ENCODE results near the gene REPS2. TPM values are rescaled to one million over a fixed set of nuclear protein-coding genes. Genes with fewer than 3 reads are reported as not detected.

REPS2 gene
- total RNA-seq, 4 donors from 2014 or later = 10.8 to 37.0 (median 17.5) TPM

- Histone ChIP-seq H3K4me1 (peaks cover 0 to 8% (median 0%) of the 10 kb centered on the region in 4 donors), H3K27ac (no peak overlapping the region), H3K4me3 (no peak overlapping the region), H3K27me3 (no peaks in the 10 kb centered on the region), H3K36me3 (no peaks in the 10 kb centered on the region), H3K9me3 (no peaks in the 10 kb centered on the region)
- 83 to 89% methylated on average over 2 to 3 of the region's 3 CpGs for WGBS, 2 donors (ENCODE audit: low coverage in 1 of 2)
- intact Hi-C loops (cut with DNase I; ENCODE audit: low total_unique reads) (no loop called here), in situ Hi-C loops (cut with MboI; ENCODE audit: low pct_ligation_motif_present in 1 of 4, low pct_unique_long_range_greater_than_20kb in 1 of 4, low sequenced_read_pairs in 3 of 4) (loop anchor here in 3 of 4 donors (25.0 kb wide), 2 partner anchors 123 to 148 kb away; no protein-coding TSS in a partner anchor)
- TF ChIP-seq EP300 (IDR thresholded peaks at IDR 0.05; ENCODE audit: low read depth) = no peak
- no peak for TF ChIP-seq POLR2AphosphoS5 (IDR thresholded peaks at IDR 0.05)
- DNase-seq = no peak
Observed at GRCh38 chrX:17035111-17035510, 88.7 kb downstream of the REPS2 start.

GRCh38 chrX:17036171-17036961 lies 89.9 kb downstream of the REPS2 start:
- Histone ChIP-seq H3K27me3 (no peaks in the 10 kb centered on the region), H3K27ac (no peak overlapping the region), H3K4me3 (no peak overlapping the region), H3K9me3 (no peaks in the 10 kb centered on the region), H3K36me3 (no peaks in the 10 kb centered on the region), H3K4me1 (no peaks in the 10 kb centered on the region)
- in situ Hi-C loops (cut with MboI; ENCODE audit: low pct_ligation_motif_present in 1 of 4, low pct_unique_long_range_greater_than_20kb in 1 of 4, low sequenced_read_pairs in 3 of 4) = loop anchor here in 3 of 4 donors (25.0 kb wide), 2 partner anchors 124 to 149 kb away; no protein-coding TSS in a partner anchor
- no peak for DNase-seq
- WGBS, 2 donors (ENCODE audit: low coverage in 1 of 2) = 49 to 53% methylated on average over 3 to 4 of the region's 4 CpGs
- no peak for TF ChIP-seq POLR2A (IDR thresholded peaks at IDR 0.05)
- no peak for TF ChIP-seq POLR2AphosphoS5 (IDR thresholded peaks at IDR 0.05)
- no peak for TF ChIP-seq EP300 (IDR thresholded peaks at IDR 0.05; ENCODE audit: low read depth)
- no peak for TF ChIP-seq CTCF (IDR thresholded peaks at IDR 0.05)
- intact Hi-C loops (cut with DNase I; ENCODE audit: low total_unique reads) = no loop called here

GRCh38 chrX:17038277-17038676 lies 91.8 kb downstream of the REPS2 start:
- no peak for DNase-seq
- no peaks in the 10 kb centered on the region for H3K27me3 ChIP-seq
- intact Hi-C loops (cut with DNase I; ENCODE audit: low total_unique reads) (no loop called here), in situ Hi-C loops (cut with MboI; ENCODE audit: low pct_ligation_motif_present in 1 of 4, low pct_unique_long_range_greater_than_20kb in 1 of 4, low sequenced_read_pairs in 3 of 4) (loop anchor here in 3 of 4 donors (25.0 kb wide), 2 partner anchors 126 to 151 kb away; no protein-coding TSS in a partner anchor)
- H3K4me3 ChIP-seq = no peak overlapping the region
- TF ChIP-seq POLR2A (IDR thresholded peaks at IDR 0.05) = no peak
- TF ChIP-seq EP300 (IDR thresholded peaks at IDR 0.05; ENCODE audit: low read depth) = no peak
- no peak for TF ChIP-seq POLR2AphosphoS5 (IDR thresholded peaks at IDR 0.05)
- TF ChIP-seq CTCF (IDR thresholded peaks at IDR 0.05) = no peak
- H3K36me3 ChIP-seq = no peaks in the 10 kb centered on the region
- H3K4me1 ChIP-seq = no peaks in the 10 kb centered on the region
- 69% methylated on average over 3 of the region's 3 CpGs; no CpG with 5 or more reads in 1 of the 2 donors for WGBS, 2 donors (ENCODE audit: low coverage in 1 of 2)
- no peaks in the 10 kb centered on the region for H3K9me3 ChIP-seq
- H3K27ac ChIP-seq = peak overlapping the region; percentile 16 to 69 (median 40)

GRCh38 chrX:17038681-17039161 lies 92.3 kb downstream of the REPS2 start:
- H3K27ac ChIP-seq = peak overlapping the region; percentile 16 to 69 (median 40)
- in situ Hi-C loops (cut with MboI; ENCODE audit: low pct_ligation_motif_present in 1 of 4, low pct_unique_long_range_greater_than_20kb in 1 of 4, low sequenced_read_pairs in 3 of 4) = loop anchor here in 3 of 4 donors (25.0 kb wide), 2 partner anchors 126 to 151 kb away; no protein-coding TSS in a partner anchor
- DNase-seq = peak; percentile 19

More at GRCh38 chrX:17038681-17039161, 92.3 kb downstream of the REPS2 start:
- Histone ChIP-seq H3K27me3 (no peaks in the 10 kb centered on the region), H3K36me3 (no peaks in the 10 kb centered on the region), H3K4me3 (no peak overlapping the region), H3K9me3 (no peaks in the 10 kb centered on the region), H3K4me1 (no peaks in the 10 kb centered on the region)
- no peak for TF ChIP-seq POLR2A (IDR thresholded peaks at IDR 0.05)
- TF ChIP-seq CTCF (IDR thresholded peaks at IDR 0.05) = no peak
- TF ChIP-seq POLR2AphosphoS5 (IDR thresholded peaks at IDR 0.05) = peak; percentile 6 to 55 (median 22)
- TF ChIP-seq EP300 (IDR thresholded peaks at IDR 0.05; ENCODE audit: low read depth) = no peak
- intact Hi-C loops (cut with DNase I; ENCODE audit: low total_unique reads) = no loop called here
- WGBS, 2 donors (ENCODE audit: low coverage in 1 of 2) = 62% methylated on average over 7 of the region's 7 CpGs; no CpG with 5 or more reads in 1 of the 2 donors

Measured in transverse colon (tissue), 4 donors.